ENCODE data around the gene ITGA2B.

The ITGA2B gene

DNA sequence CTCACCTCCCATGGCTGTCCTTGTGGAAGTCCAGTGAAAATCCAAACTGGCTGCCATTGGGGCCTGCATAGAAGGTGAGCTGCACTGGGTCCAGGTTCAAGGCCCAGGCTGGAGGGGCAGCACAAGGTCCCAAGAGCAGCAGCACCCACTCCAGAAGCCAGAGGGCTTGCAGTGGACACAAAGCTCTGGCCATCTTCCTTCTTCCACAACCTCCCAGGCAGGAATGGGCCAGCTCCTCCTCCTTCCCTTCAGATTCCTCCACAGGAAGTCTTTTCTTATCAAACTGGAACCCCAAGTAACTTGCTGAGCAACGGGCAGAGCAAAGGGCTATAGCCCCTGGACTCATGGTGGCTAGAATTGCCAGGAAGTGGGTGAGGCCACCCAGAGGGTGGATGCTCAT lies at the start of gene ITGA2B:
Gene ITGA2B (minus strand): TSS at position 369 of the 400 bp plus-strand sequence. CDS start 176 bp downstream, at position 193.
- in situ Hi-C loops (cut with MboI; ENCODE audit: low pct_unique_long_range_greater_than_20kb, low sequenced_read_pairs): no loop called here
- DNase-seq: no peak

DNA sequence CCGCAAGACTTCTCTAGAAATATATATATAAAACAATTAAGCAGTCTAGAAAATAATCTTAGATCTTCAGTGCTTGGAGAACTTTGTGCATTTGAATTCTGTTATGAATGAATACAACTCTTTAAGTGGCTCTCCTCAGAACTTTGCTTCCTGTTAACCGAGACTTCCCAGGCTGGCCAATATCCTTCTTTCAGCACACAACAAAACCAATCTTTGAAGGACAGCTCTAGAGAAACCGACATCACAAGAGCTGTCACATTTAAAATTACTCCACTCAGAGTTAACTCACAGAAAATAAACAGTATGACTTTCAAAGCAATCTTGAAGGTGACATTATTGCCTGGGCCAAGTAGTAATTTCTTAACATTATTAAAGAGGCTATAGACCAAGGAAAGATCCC lies 49.7 kb upstream of the ITGA2B start:
- in situ Hi-C loops (cut with MboI; ENCODE audit: low pct_unique_long_range_greater_than_20kb, low sequenced_read_pairs): no loop called here
- no peak for DNase-seq

DNA sequence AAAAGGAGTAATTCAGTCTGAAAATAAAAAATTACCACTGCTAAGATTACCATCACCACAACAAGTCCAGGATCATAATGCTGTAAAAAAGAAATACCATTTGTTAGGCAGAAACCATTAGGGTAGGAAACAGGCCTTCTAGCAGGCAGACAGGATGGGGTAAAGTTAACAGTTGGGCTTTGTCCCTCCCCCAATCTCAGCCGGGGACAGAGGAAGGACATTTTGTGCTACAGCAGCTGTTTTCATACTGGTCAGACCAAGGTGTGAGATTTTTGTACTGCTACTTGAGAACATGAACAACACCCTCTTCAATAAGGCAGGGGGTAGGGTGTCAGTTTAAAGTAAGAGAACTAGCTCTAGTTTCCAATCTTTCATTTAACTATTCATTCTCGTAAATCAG lies 49.2 kb upstream of the ITGA2B start:
- in situ Hi-C loops (cut with MboI; ENCODE audit: low pct_unique_long_range_greater_than_20kb, low sequenced_read_pairs): no loop called here
- DNase-seq: no peak

DNA sequence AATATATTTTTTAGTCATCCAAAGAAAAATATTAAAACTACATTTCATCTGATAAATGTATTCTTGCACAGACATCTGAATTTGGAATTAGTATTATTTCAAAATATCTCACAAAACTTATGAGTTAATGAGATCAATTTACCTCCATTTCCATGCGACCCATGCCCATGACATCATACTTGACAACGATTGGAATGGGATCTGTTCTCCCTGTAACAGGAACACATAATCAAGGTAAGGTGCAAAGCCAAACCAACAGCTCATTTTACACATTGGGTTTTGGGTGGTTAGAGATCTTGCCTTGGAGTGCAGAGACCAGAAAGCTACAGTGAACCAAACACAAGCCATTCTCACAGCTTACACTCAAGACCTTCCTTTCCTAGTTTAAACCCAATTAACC lies 46.9 kb upstream of the ITGA2B start:
- in situ Hi-C loops (cut with MboI; ENCODE audit: low pct_unique_long_range_greater_than_20kb, low sequenced_read_pairs): no loop called here
- no peak for DNase-seq

DNA sequence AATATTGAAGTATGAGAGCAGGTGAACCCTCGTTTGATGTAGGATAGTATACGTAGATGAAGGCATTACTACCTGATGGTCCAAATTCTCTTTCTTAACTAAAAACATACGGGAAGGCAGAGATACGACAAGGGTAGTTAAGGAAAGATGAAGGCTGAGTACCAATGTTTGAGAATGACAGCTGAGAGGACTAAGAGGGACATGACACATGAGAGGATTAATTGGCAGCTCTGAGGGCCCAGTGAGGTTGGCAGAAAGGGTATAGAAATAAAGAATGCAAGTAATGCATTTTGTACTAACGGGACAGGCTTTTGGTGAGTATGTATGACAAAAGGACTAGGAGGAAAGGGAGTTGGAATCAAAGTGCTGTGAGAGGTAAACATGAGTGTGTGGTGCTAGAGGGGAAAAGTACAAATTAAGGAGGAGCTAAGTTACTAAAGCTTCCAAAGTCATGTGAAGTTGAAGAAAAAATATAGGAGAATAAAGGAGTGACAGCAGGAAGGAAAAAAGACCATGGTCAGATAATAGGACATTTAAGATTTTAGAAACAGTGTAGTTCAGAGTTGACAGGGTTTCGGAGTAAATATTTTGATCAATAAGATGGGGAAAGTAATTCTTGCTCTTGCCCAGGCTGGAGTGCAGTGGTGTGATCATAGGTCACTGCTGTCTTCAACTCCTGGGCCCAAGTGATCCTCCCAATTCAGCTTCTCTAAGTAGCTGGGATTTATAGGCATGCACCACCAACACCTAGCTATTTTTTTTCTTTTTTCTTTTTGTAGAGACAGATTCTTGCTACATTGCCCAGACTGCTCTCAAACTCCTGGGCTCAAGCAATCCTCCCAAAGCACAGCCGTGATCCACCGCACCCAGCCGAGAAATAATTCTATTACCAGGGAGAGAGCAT lies 43.1 kb upstream of the ITGA2B start:
- in situ Hi-C loops (cut with MboI; ENCODE audit: low pct_unique_long_range_greater_than_20kb, low sequenced_read_pairs): no loop called here
- no peak for DNase-seq

DNA sequence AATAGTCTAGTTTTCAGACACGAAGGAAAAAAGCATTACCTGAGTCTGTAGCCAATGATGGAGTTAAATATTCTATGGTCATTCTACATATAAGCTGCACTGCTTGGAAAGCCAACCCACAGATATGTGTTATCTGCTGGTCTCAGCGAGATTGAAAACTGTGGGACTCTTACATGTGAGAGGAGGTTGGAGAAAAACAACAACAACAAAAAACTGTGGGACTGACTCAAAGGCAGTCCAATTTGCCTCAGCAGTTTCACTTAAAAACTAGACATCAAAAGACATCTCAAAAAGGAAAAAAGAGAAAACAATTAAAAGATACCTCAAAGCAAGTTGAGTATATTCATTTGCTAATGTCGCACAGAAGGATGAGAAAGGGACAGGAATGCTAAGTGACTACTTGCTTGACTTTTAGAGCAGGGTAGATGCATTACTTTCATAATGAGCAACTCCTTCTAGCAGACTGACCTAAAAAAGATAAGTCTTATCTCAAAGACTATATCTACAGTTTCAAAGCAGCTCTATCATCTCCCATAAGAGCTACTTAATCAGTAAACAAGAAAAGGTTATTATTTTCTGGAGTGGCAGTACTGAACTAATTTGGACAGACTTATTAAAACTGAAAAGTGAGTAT lies 35.5 kb upstream of the ITGA2B start:
- in situ Hi-C loops (cut with MboI; ENCODE audit: low pct_unique_long_range_greater_than_20kb, low sequenced_read_pairs): no loop called here

DNA sequence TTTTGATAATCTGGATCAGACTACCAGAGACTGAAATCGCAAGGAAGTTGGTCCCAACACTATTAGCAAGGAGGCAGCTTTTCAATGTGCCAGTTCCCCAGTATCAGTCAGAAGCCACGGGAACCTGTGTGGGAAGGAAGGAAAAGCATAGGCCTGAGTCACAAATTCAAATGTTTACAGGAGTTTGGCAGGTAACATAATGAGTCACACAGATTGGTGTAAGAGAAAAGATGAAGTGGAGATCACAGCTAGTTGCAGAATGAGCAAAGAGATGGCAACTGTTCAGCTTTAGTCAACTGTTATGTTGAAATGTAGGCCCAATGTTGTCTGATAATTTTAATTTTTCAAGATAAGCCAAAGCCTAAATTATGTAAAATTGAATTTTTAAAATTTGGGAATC lies 28.1 kb upstream of the ITGA2B start:
- in situ Hi-C loops (cut with MboI; ENCODE audit: low pct_unique_long_range_greater_than_20kb, low sequenced_read_pairs): no loop called here
- no peak for DNase-seq

More for the DNA sequence above, 35.5 kb upstream of the ITGA2B start:
- DNase-seq: no peak

DNA sequence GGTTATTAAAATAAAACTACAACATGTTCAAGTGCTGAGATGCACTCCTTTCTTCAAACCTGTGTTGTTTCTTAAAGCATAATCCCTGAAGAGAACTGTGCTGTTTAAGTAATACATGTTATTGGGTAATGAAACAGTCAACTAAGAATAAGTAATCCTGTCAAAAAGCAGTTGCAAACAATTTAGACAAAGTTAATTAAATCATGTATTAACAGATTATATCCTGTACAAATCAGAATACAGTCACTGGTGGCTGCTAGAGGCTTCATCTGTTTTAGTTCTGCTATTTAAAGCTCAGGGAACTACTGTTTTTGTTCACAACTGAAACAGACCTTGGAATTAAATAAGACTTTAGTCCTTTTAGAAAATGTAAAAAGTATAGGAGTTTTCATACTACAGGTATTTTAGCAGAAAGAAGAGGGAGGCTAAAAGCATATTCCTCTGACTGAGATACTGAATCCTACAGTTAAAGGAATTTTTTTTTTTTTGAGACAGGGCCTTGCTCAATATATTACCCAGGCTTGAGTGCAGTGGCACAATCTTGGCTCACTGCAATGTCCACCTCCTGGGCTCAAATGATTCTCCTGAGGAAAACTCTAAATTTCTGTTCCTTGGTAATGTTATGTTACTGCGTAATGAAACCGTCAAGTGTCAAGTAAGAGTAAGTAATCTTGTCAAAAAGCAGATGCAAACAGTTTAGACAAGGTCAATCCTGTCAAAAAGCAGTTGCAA lies 27.3 kb upstream of the ITGA2B start:
- in situ Hi-C loops (cut with MboI; ENCODE audit: low pct_unique_long_range_greater_than_20kb, low sequenced_read_pairs): no loop called here
- DNase-seq: no peak

DNA sequence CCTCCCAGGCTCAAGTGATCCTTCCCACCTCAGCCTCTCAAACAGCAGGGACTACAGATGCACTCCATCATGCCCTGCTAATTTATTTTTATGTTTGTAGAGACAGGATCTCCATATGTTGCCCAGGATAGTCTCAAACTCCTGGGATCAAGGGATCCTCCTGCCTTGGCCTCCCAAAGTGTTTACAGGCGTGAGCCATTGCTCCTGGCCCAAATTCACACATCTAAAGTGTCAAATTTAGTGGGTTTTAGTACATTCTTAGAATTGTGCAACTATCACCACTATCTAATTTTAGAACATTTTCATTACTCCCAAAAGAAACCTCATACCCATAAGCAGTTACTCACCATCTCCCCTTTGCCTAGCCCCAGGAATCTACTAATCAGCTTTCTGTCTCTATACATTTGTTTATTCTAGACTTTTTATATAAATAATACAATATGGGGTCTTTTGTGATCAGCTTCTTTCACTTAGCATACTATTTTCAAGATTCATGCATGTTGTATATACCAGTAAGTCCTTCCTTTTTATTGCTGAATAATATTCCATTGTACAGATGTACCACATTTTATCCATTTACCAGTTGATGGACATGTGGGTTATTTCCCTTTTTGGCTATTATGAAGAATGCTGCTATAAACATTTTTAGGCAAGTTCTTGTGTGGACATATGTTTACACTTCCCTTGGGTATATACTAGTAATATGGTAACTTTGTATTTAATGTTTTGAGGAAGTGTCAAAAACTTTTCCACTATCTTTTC lies 25.1 kb upstream of the ITGA2B start:
- no peak for DNase-seq
- in situ Hi-C loops (cut with MboI; ENCODE audit: low pct_unique_long_range_greater_than_20kb, low sequenced_read_pairs): no loop called here

DNA sequence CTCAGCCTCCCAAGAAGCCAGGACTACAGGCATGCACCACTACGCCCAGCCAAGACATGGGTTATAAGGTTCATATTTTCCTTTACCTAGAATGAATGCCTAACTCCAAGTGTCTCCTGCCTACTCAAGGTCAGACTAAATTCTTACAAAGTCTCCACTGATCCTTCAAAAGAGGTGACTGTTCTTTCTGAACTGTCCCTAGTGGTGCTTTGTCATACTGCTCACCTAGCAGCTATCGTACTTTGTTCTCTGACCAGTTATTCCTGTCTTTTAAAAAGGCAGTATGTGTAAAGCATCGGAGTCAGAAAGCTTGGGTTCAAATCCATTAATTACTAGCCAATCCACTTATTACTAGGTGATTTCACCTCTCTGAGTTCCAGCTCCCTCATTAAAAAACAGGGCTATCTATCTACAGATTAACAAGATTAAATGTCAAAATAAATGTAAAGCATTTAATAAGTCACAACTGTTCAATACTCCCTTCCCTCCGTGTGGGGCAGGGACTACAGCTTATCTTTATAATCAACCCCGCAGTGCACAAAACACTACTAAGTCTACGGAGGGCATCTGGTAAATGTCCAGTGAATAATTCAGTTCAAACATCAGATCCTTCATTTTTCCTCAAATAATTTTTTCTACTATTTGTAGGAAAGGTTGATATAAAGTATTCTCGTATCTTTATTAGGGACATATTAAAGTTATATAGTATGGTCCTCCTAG lies 20.0 kb upstream of the ITGA2B start:
- DNase-seq: no peak
- in situ Hi-C loops (cut with MboI; ENCODE audit: low pct_unique_long_range_greater_than_20kb, low sequenced_read_pairs): no loop called here

DNA sequence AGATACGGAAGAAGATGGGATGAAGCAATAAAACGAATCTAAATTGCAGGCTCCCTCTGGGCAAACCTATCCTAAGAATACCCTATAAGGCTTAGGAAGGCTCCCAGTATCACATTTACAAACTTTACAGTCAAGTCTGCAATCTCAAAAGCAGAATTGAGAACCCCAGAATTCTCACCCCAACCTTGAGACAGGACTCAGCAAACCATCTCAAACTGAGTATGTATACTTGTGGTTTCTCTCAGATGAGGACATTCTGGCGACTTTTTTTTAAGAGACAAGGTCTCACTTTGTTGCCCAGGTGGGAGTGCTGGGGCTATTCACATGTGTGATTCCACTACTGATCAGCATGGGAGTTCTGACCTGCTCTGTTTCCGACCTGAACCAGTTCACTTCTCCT lies 19.3 kb upstream of the ITGA2B start:
- in situ Hi-C loops (cut with MboI; ENCODE audit: low pct_unique_long_range_greater_than_20kb, low sequenced_read_pairs): no loop called here
- DNase-seq: no peak

DNA sequence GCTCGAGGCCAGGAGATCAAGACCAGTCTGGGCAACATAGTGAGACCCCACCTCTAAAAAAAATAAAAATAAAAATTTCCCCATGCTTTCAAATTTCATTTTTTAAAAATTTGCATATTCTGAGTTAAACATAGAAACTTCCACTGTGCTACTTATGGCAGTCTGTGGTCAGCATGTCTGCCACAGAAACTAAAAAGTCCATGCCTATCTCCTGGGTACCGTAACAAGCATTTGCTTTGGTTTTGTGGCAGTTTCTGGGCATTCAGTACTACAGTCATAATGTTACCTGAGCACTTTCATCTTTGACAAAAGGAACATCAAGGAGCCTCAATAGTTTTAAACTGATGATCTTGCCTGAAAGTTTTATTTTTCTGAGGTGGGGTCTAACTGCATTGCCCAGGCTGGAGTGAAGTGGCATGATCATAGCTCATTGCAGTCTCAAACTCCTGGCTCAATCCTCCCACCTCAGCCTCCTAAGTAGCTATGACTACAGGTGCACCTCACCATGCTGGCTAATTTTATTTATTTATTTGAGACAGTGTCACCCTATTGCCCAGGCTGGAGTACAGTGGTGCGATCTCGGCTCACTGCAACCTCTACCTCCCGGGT lies 13.2 kb upstream of the ITGA2B start:
- in situ Hi-C loops (cut with MboI; ENCODE audit: low pct_unique_long_range_greater_than_20kb, low sequenced_read_pairs): no loop called here
- DNase-seq: no peak

DNA sequence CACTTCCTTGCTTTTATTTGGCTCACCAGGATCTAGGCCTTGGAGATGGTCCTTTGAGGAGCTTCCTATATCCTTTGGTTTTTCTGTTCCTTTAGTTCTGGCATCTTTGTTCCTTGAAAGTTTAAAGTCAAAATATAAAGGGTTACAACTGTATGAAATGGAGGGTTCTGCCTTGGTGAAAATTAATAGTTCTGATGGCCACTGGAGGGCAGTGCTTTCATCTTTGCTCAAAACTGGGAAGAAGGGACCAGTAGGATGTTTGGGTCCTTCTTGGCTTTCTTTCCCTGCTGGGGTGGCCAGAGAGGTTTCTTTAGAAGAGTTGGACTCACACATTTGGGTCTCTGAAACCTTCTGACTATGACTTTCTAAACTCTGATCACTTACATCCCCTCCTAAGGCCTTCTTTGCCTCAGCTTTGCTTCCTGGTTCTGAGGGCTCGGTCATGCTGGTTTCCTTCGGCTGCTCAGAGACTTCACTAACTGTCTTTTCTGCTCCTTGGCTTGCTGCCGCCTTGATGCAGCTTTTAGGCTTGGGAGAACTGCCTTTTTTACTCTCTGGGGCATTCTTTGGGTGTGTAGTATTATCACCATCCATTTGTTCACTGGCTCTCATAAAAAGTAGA lies 10.9 kb upstream of the ITGA2B start:
- in situ Hi-C loops (cut with MboI; ENCODE audit: low pct_unique_long_range_greater_than_20kb, low sequenced_read_pairs): no loop called here
- peak; percentile 41 for DNase-seq

DNA sequence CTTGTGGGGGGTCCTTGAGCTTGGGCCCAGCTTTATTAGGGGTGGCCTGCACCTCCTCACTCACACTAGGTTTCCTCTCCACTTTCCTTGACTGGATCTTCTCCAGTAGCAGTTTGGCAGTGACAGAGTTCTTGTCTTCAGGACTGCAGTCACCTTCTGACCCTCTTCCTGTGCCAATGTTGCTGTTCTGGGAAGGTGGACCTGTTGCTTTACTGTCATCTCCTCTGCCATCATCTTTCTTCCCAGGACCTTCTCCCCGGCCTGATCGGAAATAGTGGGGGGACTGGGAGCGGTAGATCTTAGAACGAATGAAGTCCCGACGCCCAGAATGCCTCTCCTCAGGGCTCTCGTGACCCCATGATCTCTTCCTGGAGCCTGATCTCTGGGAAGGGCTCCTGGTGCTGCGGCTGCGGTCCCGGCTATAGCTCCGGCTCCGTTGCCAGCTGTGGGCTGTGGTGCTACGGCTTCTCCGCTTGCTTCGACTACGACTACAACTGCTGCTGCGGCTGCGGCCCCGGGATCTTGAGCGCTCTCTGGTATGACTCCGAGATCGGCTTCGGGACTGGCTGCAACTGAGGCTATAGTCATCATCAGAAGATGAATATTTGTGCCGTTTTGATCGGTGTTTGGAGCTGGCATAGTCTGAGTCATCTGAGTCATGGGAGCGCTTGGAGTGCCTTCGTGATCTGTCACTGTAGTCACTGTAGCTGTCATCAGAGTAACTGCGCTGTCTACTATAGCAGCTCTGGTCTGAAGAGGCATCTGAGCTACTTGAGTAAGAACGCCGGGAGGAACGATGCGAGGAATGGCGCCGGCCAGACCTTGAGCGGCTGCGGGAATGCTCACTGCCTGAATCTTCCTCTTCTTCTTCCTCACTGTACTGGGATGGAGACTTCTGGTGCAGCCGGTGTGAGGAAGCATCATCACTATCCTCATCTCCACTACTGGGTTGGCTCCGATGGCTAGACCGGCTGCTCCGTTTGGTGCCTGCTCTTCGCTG lies 9.5 kb upstream of the ITGA2B start:
- no peak for DNase-seq
- in situ Hi-C loops (cut with MboI; ENCODE audit: low pct_unique_long_range_greater_than_20kb, low sequenced_read_pairs): no loop called here

DNA sequence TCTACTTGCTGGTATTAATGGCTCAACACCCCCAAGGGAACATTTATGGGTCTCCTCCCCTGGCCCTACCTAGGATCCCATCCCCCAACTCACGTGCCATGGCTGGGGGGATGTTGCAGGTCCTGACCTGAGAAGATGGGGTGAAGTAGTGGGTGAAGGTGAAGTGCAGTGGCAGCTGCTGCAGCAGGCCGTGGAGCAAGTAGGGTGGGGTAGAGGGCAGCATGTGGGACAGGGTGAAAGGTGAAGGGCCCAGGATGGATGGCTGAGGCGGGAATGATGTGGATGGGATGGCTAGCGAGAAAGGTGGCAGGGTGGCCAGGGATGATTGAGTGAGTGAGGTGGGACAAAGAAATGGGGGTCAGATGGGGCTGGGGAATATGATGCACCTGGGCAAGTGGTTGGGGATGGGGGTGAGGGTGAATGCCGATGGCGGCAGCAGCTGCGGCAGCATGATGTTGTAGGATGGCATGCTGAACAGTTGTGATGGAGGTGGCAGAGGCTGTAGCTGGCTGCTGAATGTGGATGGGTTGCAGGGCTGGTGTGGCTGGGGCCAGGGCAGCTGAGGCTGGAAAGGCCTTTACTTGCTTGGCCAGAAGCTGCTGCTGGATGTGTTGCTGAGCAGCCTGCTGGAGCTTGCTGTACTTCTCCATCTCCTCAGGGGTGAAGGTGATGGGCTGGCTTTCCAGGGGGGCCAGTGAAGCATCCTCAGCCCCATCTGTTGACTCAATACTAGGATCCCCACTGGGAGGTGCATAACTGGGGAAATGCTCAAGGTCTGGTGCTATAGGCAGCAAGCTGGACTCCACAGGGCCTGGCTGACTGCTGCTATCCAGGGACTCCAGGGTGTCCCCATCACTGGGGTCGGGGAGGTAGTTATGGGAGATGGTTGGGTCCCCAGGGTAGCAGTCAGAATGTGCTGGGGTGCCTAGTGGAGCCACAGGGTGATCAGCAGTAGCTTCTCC lies 8.3 kb upstream of the ITGA2B start:
- in situ Hi-C loops (cut with MboI; ENCODE audit: low pct_unique_long_range_greater_than_20kb, low sequenced_read_pairs): no loop called here
- DNase-seq: no peak

DNA sequence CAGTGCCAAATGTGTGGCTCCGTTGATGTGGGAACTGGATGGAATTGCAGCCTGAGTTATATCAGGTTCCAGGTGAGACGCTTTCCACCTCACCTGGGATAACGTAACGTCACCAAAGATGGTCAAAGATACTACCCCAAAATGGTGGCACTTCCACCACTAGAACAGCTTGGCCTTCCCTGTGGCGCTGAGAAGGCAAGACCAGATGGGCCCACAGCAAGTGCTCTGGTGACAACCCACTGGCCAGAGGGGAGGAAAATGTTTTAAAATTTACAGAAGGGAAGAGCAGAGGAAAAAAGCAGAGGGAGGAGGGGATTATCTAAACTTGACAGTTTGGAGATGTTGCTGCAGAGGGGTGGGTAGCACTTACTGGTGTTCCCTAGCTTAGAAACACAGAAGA lies 7.5 kb upstream of the ITGA2B start:
- no peak for DNase-seq
- in situ Hi-C loops (cut with MboI; ENCODE audit: low pct_unique_long_range_greater_than_20kb, low sequenced_read_pairs): no loop called here

All from KBM-7 (cell line).